ENCODE measurements around the gene NANOS2. TPM values are rescaled to one million over a fixed set of nuclear protein-coding genes. Genes with fewer than 3 reads are reported as not detected.

NANOS2 gene
- total and polyA plus RNA-seq, 2 of the 13 experiments (the other 11 are each of a cell fraction or from before 2014, with no cell fraction given): not detected

DNA sequence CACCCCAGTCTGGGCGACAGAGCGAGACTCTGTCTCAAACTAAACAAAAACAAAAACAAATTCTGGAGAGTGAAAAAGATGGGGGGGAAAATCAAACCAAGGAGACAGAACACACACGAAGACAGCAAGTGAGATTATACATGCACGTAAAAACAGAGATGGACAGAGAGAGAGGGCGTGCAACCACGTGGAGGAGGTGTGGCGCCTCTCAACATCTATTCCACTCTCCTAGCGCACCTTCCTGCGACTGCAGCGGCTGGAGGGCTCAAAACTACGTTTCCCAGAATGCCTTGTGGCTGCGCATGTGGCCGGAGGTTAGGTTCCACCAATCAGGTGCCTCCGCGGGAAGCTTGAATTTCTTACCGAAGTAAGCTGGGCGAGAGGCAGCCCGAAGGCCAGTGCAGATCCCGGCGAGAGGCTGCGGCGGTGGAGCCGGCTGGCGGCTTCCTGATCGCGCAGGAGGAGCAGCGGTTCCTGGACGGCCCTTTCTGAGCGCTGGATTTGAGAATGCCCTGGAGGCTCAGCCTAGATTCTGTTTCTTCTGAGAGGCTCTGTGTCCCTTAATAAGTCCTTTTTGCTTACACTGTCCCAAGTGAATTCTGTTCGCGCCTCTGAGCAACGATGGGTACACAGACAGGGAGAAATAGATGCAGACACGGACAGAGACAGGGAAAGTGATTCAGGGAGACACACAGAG, 13.1 kb upstream of the NANOS2 start (continued):
- TF ChIP-seq, protein P1, sequence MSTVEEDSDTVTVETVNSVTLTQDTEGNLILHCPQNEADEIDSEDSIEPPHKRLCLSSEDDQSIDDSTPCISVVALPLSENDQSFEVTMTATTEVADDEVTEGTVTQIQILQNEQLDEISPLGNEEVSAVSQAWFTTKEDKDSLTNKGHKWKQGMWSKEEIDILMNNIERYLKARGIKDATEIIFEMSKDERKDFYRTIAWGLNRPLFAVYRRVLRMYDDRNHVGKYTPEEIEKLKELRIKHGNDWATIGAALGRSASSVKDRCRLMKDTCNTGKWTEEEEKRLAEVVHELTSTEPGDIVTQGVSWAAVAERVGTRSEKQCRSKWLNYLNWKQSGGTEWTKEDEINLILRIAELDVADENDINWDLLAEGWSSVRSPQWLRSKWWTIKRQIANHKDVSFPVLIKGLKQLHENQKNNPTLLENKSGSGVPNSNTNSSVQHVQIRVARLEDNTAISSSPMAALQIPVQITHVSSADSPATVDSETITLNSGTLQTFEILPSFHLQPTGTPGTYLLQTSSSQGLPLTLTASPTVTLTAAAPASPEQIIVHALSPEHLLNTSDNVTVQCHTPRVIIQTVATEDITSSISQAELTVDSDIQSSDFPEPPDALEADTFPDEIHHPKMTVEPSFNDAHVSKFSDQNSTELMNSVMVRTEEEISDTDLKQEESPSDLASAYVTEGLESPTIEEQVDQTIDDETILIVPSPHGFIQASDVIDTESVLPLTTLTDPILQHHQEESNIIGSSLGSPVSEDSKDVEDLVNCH (CRISPR knock-in tag; IDR thresholded peaks at IDR 0.05): no peak
- TF ChIP-seq, protein P2, sequence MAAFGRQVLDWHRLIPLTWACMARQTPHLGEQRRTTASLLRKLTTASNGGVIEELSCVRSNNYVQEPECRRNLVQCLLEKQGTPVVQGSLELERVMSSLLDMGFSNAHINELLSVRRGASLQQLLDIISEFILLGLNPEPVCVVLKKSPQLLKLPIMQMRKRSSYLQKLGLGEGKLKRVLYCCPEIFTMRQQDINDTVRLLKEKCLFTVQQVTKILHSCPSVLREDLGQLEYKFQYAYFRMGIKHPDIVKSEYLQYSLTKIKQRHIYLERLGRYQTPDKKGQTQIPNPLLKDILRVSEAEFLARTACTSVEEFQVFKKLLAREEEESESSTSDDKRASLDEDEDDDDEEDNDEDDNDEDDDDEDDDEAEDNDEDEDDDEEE (CRISPR knock-in tag; IDR thresholded peaks at IDR 0.05): no peak
- TF ChIP-seq, protein P3, sequence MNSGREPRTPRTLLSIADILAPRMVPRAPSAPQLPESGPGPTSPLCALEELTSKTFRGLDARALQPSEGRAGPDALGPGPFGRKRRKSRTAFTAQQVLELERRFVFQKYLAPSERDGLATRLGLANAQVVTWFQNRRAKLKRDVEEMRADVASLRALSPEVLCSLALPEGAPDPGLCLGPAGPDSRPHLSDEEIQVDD (CRISPR knock-in tag; IDR thresholded peaks at IDR 0.05; ENCODE audit: borderline replicate concordance): no peak
- TF ChIP-seq ZNF775 (CRISPR knock-in tag; IDR thresholded peaks at IDR 0.05; ENCODE audit: borderline replicate concordance): no peak
- TF ChIP-seq, protein P4, sequence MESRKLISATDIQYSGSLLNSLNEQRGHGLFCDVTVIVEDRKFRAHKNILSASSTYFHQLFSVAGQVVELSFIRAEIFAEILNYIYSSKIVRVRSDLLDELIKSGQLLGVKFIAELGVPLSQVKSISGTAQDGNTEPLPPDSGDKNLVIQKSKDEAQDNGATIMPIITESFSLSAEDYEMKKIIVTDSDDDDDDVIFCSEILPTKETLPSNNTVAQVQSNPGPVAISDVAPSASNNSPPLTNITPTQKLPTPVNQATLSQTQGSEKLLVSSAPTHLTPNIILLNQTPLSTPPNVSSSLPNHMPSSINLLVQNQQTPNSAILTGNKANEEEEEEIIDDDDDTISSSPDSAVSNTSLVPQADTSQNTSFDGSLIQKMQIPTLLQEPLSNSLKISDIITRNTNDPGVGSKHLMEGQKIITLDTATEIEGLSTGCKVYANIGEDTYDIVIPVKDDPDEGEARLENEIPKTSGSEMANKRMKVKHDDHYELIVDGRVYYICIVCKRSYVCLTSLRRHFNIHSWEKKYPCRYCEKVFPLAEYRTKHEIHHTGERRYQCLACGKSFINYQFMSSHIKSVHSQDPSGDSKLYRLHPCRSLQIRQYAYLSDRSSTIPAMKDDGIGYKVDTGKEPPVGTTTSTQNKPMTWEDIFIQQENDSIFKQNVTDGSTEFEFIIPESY (CRISPR knock-in tag; IDR thresholded peaks at IDR 0.05): peak; percentile 9; the same call in 1 of the 2 replicates
- TF ChIP-seq NCOR1 (IDR thresholded peaks at IDR 0.05; ENCODE audit: borderline replicate concordance, low read length): no peak
- TF ChIP-seq, protein P5, sequence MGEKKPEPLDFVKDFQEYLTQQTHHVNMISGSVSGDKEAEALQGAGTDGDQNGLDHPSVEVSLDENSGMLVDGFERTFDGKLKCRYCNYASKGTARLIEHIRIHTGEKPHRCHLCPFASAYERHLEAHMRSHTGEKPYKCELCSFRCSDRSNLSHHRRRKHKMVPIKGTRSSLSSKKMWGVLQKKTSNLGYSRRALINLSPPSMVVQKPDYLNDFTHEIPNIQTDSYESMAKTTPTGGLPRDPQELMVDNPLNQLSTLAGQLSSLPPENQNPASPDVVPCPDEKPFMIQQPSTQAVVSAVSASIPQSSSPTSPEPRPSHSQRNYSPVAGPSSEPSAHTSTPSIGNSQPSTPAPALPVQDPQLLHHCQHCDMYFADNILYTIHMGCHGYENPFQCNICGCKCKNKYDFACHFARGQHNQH (CRISPR knock-in tag; IDR thresholded peaks at IDR 0.05): peak; percentile 67; the same call in 1 of the 2 replicates
- TF ChIP-seq, protein P6, sequence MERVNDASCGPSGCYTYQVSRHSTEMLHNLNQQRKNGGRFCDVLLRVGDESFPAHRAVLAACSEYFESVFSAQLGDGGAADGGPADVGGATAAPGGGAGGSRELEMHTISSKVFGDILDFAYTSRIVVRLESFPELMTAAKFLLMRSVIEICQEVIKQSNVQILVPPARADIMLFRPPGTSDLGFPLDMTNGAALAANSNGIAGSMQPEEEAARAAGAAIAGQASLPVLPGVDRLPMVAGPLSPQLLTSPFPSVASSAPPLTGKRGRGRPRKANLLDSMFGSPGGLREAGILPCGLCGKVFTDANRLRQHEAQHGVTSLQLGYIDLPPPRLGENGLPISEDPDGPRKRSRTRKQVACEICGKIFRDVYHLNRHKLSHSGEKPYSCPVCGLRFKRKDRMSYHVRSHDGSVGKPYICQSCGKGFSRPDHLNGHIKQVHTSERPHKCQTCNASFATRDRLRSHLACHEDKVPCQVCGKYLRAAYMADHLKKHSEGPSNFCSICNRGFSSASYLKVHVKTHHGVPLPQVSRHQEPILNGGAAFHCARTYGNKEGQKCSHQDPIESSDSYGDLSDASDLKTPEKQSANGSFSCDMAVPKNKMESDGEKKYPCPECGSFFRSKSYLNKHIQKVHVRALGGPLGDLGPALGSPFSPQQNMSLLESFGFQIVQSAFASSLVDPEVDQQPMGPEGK (CRISPR knock-in tag; IDR thresholded peaks at IDR 0.05): no peak
- TF ChIP-seq, protein P7, sequence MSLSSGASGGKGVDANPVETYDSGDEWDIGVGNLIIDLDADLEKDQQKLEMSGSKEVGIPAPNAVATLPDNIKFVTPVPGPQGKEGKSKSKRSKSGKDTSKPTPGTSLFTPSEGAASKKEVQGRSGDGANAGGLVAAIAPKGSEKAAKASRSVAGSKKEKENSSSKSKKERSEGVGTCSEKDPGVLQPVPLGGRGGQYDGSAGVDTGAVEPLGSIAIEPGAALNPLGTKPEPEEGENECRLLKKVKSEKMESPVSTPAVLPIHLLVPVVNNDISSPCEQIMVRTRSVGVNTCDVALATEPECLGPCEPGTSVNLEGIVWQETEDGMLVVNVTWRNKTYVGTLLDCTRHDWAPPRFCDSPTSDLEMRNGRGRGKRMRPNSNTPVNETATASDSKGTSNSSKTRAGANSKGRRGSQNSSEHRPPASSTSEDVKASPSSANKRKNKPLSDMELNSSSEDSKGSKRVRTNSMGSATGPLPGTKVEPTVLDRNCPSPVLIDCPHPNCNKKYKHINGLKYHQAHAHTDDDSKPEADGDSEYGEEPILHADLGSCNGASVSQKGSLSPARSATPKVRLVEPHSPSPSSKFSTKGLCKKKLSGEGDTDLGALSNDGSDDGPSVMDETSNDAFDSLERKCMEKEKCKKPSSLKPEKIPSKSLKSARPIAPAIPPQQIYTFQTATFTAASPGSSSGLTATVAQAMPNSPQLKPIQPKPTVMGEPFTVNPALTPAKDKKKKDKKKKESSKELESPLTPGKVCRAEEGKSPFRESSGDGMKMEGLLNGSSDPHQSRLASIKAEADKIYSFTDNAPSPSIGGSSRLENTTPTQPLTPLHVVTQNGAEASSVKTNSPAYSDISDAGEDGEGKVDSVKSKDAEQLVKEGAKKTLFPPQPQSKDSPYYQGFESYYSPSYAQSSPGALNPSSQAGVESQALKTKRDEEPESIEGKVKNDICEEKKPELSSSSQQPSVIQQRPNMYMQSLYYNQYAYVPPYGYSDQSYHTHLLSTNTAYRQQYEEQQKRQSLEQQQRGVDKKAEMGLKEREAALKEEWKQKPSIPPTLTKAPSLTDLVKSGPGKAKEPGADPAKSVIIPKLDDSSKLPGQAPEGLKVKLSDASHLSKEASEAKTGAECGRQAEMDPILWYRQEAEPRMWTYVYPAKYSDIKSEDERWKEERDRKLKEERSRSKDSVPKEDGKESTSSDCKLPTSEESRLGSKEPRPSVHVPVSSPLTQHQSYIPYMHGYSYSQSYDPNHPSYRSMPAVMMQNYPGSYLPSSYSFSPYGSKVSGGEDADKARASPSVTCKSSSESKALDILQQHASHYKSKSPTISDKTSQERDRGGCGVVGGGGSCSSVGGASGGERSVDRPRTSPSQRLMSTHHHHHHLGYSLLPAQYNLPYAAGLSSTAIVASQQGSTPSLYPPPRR (CRISPR knock-in tag; IDR thresholded peaks at IDR 0.05; ENCODE audit: borderline replicate concordance): no peak
- TF ChIP-seq ZNF431 (CRISPR knock-in tag; IDR thresholded peaks at IDR 0.05; ENCODE audit: borderline replicate concordance, low read depth): no peak
- TF ChIP-seq FOXK2 (IDR thresholded peaks at IDR 0.05): no peak
- peak; percentile 91; the same call in 2 of the 3 replicates for TF ChIP-seq MXI1 (IDR thresholded peaks at IDR 0.05; ENCODE audit: borderline replicate concordance, low read depth, low read length)
- TF ChIP-seq GABPB1 (CRISPR knock-in tag; IDR thresholded peaks at IDR 0.05): peak; percentile 91

Data from HepG2 (cell line).